OCI-LY1 (cell line): ENCODE measurements around the gene DCC.

ENCODE experiments used
- CTCF ChIP-seq: fragments of 200-600 bp; sonication (generic), shearing (Covaris generic); IDR thresholded peaks from 2 replicates; pipeline ENCODE4 v1.5.1; 2017; ENCODE audit warnings: mild to moderate bottlenecking, antibody characterized with exemption, low read length, moderate library complexity, mixed read lengths
- EZH2 ChIP-seq: fragments of 200-600 bp; sonication (generic), shearing (Covaris generic); IDR thresholded peaks from 2 replicates; pipeline ENCODE4 v1.8.0; 2017; ENCODE audit warnings: borderline replicate concordance, mixed run types, mild to moderate bottlenecking, antibody characterized with exemption, low read length, moderate library complexity, mixed read lengths

GRCh38 chr18:52387175-52387574 lies 47.2 kb downstream of the DCC start:
- no peak for TF ChIP-seq CTCF
- TF ChIP-seq EZH2, result no peak
